A673 (cell line): Measurements from ENCODE around the gene PARD3.

Experiments
- CTCF ChIP-seq: fragments of 300-800, 200-600 bp; sonication (generic); conservative IDR thresholded peaks from 2 replicates; pipeline ENCODE4 v1.5.1; 2017; ENCODE audit warnings: low read depth, mild to moderate bottlenecking, antibody characterized with exemption, low read length, moderate library complexity, mixed read lengths
- EZH2 ChIP-seq: fragments of 200-600 bp; sonication (generic); IDR thresholded peaks from 2 replicates; pipeline ENCODE4 v1.6.1; 2017; ENCODE audit warnings: borderline replicate concordance, low read depth, mild to moderate bottlenecking, mixed read lengths, antibody characterized with exemption, low read length; ENCODE audit not compliant: poor library complexity, severe bottlenecking

GRCh38 chr10:34169131-34169530 lies 646.0 kb downstream of the PARD3 start:
- TF ChIP-seq CTCF (no peak), EZH2 (no peak)
